Panc1 (cell line): ENCODE data around the gene TJP2. TPM values are rescaled to one million over a fixed set of nuclear protein-coding genes. Genes with fewer than 3 reads are reported as not detected.

Experiments
- ATAC-seq: fragments of 200-7000 bp; cut with Tn5 transposase; 2 replicates; pipeline ENCODE4 v1.9.1; 2020; ENCODE audit warnings: mild to moderate bottlenecking, moderate library complexity
- BruUV-seq: library from RNA; stranded (reverse); fragments of 400-500 nt; replicated peaks from 2 replicates; lab custom pipeline; 2021; lab: Mats Ljungman, UMichigan
- CTCF ChIA-PET: fragments of 300-600 bp; sonication (Branson Sonifier 250); formaldehyde crosslinking; loops from one replicate; lab custom pipeline; 2022; ENCODE audit warnings: antibody characterized with exemption; lab: Charles Lee
- POLR2A ChIA-PET: fragments of 300-600 bp; sonication (Branson Sonifier 250); formaldehyde crosslinking; loops from one replicate; lab custom pipeline; 2022; ENCODE audit warnings: antibody characterized with exemption; lab: Charles Lee
- DNase-seq: peaks from one replicate; pipeline ENCODE4 v3.0.0-alpha.2; 2010; ENCODE audit warnings: low read depth, low spot score
- H3K27ac ChIP-seq: 2 replicates; pipeline ENCODE4 v1.5.1; 2011; ENCODE audit warnings: mild to moderate bottlenecking, low read length, inconsistent platforms
- H3K27me3 ChIP-seq: fragments of 200-500 bp; sonication (Bioruptor generic); 2 replicates; pipeline ENCODE4 v1.6.0; 2014; ENCODE audit warnings: low read length, inconsistent platforms; ENCODE audit not compliant: control insufficient read depth, insufficient read depth
- H3K36me3 ChIP-seq: fragments of 200-500 bp; sonication (Bioruptor generic); 2 replicates; pipeline ENCODE4 v1.5.1; 2014; ENCODE audit warnings: inconsistent platforms, mild to moderate bottlenecking, low read length, moderate library complexity; ENCODE audit not compliant: control insufficient read depth, insufficient read depth
- H3K4me1 ChIP-seq: 2 replicates; pipeline ENCODE4 v1.5.1; 2011; ENCODE audit warnings: inconsistent platforms, mild to moderate bottlenecking, low read length, moderate library complexity; ENCODE audit not compliant: control insufficient read depth, insufficient read depth
- H3K4me3 ChIP-seq, 2 experiments: 2 replicates each; pipeline ENCODE4 v1.5.1; 2011 to 2012; ENCODE audit warnings: low read depth in 2 of 2, low read length in 2 of 2, mild to moderate bottlenecking in 2 of 2, inconsistent platforms in 1 of 2, moderate library complexity in 1 of 2
- H3K9me3 ChIP-seq: fragments of 200-500 bp; sonication (Bioruptor generic); 2 replicates; pipeline ENCODE4 v1.5.1; 2014; ENCODE audit warnings: low read depth, mild to moderate bottlenecking, inconsistent platforms, low read length, moderate library complexity; ENCODE audit not compliant: control insufficient read depth, insufficient read depth
- CTCF ChIP-seq: fragments of 450-650 bp; IDR thresholded peaks from 2 replicates; pipeline ENCODE4 v1.5.1; 2017; ENCODE audit warnings: mild to moderate bottlenecking
- POLR2AphosphoS5 ChIP-seq: IDR thresholded peaks from 2 replicates; pipeline ENCODE4 v1.6.1; 2012; ENCODE audit warnings: mild to moderate bottlenecking, low read depth, low read length, moderate library complexity
- SIN3A ChIP-seq: IDR thresholded peaks from 2 replicates; pipeline ENCODE4 v1.6.1; 2012; ENCODE audit warnings: low read depth, mild to moderate bottlenecking, low read length, moderate library complexity, borderline replicate concordance; ENCODE audit not compliant: insufficient read depth
- TCF7L2 ChIP-seq: IDR thresholded peaks from 2 replicates; pipeline ENCODE4 v1.6.1; 2011; ENCODE audit warnings: mild to moderate bottlenecking, low read depth, low read length, inconsistent platforms
- in situ Hi-C: cut with HindIII; loops from 2 replicates; pipeline ENCODE4 v1.10.0; 2016; ENCODE audit warnings: low sequenced_read_pairs, low pct_unique_long_range_greater_than_20kb
- intact Hi-C: fragments of 100-400 bp; cut with micrococcal nuclease; formaldehyde crosslinking; loops from one replicate; pipeline ENCODE4 v1.10.0; 2022; ENCODE audit not compliant: unreplicated experiment
- total RNA-seq: library from RNA; stranded (reverse); gene quantifications from one replicate; pipeline ENCODE4 v1.2.1, GENCODE V29; 2021; ENCODE audit not compliant: unreplicated experiment
- TF ChIP-seq, protein P1 (sequence below), 2 experiments: IDR thresholded peaks; 2 replicates each; pipeline ENCODE4 v1.6.1; 2011 to 2012; ENCODE audit warnings: low read depth in 2 of 2, control low read depth in 1 of 2, low read length in 1 of 2, mild to moderate bottlenecking in 1 of 2, moderate library complexity in 1 of 2; ENCODE audit not compliant: insufficient read depth in 1 of 2

TJP2 gene
- total RNA-seq, 1 experiment from 2014 or later = 40.2 TPM

- POLR2A ChIA-PET = no interaction called here
- no peak for DNase-seq
- Histone ChIP-seq H3K9me3 (no peaks in the 10 kb centered on the region), H3K4me3 (no peak overlapping the region), H3K4me1 (no peaks in the 10 kb centered on the region), H3K27me3 (no peaks in the 10 kb centered on the region), H3K27ac (no peak overlapping the region), H3K36me3 (no peaks in the 10 kb centered on the region)
- in situ Hi-C loops (no loop called here), intact Hi-C loops (loop anchor here (10.0 kb wide), 1 partner anchor 55 kb away; no protein-coding TSS in a partner anchor)
- ATAC-seq = no peak
- CTCF ChIA-PET = no interaction called here
- BruUV-seq = no TSS peak
- TF ChIP-seq CTCF (no peak), TCF7L2 (no peak), SIN3A (no peak), POLR2AphosphoS5 (no peak)
- TF ChIP-seq, protein P1, sequence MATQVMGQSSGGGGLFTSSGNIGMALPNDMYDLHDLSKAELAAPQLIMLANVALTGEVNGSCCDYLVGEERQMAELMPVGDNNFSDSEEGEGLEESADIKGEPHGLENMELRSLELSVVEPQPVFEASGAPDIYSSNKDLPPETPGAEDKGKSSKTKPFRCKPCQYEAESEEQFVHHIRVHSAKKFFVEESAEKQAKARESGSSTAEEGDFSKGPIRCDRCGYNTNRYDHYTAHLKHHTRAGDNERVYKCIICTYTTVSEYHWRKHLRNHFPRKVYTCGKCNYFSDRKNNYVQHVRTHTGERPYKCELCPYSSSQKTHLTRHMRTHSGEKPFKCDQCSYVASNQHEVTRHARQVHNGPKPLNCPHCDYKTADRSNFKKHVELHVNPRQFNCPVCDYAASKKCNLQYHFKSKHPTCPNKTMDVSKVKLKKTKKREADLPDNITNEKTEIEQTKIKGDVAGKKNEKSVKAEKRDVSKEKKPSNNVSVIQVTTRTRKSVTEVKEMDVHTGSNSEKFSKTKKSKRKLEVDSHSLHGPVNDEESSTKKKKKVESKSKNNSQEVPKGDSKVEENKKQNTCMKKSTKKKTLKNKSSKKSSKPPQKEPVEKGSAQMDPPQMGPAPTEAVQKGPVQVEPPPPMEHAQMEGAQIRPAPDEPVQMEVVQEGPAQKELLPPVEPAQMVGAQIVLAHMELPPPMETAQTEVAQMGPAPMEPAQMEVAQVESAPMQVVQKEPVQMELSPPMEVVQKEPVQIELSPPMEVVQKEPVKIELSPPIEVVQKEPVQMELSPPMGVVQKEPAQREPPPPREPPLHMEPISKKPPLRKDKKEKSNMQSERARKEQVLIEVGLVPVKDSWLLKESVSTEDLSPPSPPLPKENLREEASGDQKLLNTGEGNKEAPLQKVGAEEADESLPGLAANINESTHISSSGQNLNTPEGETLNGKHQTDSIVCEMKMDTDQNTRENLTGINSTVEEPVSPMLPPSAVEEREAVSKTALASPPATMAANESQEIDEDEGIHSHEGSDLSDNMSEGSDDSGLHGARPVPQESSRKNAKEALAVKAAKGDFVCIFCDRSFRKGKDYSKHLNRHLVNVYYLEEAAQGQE (IDR thresholded peaks at IDR 0.05; ENCODE audit: insufficient read depth in 1 of 2, low read depth in 2 of 2, low read length in 1 of 2) = no peak
Measured at GRCh38 chr9:69279733-69280132, 105.7 kb downstream of the TJP2 start.

- in situ Hi-C loops = no loop called here
- no peak overlapping the region for H3K4me3 ChIP-seq
- ATAC-seq (no peak), DNase-seq (no peak)
- H3K36me3 ChIP-seq = no peaks in the 10 kb centered on the region
- no peaks in the 10 kb centered on the region for H3K27me3 ChIP-seq
- TF ChIP-seq SIN3A = no peak
- TF ChIP-seq, protein P1 (IDR thresholded peaks at IDR 0.05; ENCODE audit: insufficient read depth in 1 of 2, low read depth in 2 of 2, low read length in 1 of 2) = no peak
- no peak for TF ChIP-seq TCF7L2
- no TSS peak for BruUV-seq
- no peak overlapping the region for H3K27ac ChIP-seq
- POLR2A ChIA-PET = no interaction called here
- no peaks in the 10 kb centered on the region for H3K9me3 ChIP-seq
- intact Hi-C loops = no loop called here
- CTCF ChIA-PET = no interaction called here
- H3K4me1 ChIP-seq = no peaks in the 10 kb centered on the region
Measured at GRCh38 chr9:69283003-69283402, 108.9 kb downstream of the TJP2 start.
